MM.1S (cell line): ENCODE results near the gene ARHGAP26.

Source experiments
- DNase-seq: peaks from one replicate; pipeline ENCODE4 v3.0.0-alpha.2; 2015
- H2AFZ ChIP-seq: fragments of 300-600 bp; sonication (generic); 2 replicates; pipeline ENCODE4 v1.6.0; 2016; ENCODE audit warnings: antibody characterized with exemption, low read length
- H3F3A ChIP-seq: fragments of 300-600 bp; sonication (generic); 2 replicates; pipeline ENCODE4 v1.6.1; 2016; ENCODE audit warnings: mild to moderate bottlenecking, antibody characterized with exemption, low read length, moderate library complexity, mixed read lengths; ENCODE audit not compliant: insufficient read depth
- H3K27ac ChIP-seq: fragments of 300-600 bp; sonication (generic); 2 replicates; pipeline ENCODE4 v1.5.1; 2016; ENCODE audit warnings: mild to moderate bottlenecking, low read length
- H3K27me3 ChIP-seq: fragments of 300-600 bp; sonication (generic); replicated peaks from 2 replicates; pipeline ENCODE4 v1.6.0; 2016; ENCODE audit warnings: low read length; ENCODE audit not compliant: insufficient read depth
- H3K36me3 ChIP-seq: fragments of 300-600 bp; sonication (generic); replicated peaks from 2 replicates; pipeline ENCODE4 v1.6.1; 2016; ENCODE audit warnings: mild to moderate bottlenecking, low read length, mixed read lengths; ENCODE audit not compliant: insufficient read depth
- H3K4me1 ChIP-seq: fragments of 300-600 bp; sonication (generic); 2 replicates; pipeline ENCODE4 v1.6.1; 2016; ENCODE audit warnings: low read length, mixed read lengths
- H3K4me2 ChIP-seq: fragments of 300-600 bp; sonication (generic); 2 replicates; pipeline ENCODE4 v1.6.0; 2016; ENCODE audit warnings: low read depth, low read length
- H3K4me3 ChIP-seq: fragments of 300-600 bp; sonication (generic); 2 replicates; pipeline ENCODE4 v1.5.1; 2016; ENCODE audit warnings: low read length, mixed read lengths
- H3K79me2 ChIP-seq: fragments of 300-600 bp; sonication (generic); 2 replicates; pipeline ENCODE4 v1.6.1; 2016; ENCODE audit warnings: mixed run types, low read length, mixed read lengths
- H3K9ac ChIP-seq: fragments of 300-600 bp; sonication (generic); 2 replicates; pipeline ENCODE4 v1.6.1; 2016; ENCODE audit warnings: low read length, mixed read lengths
- H3K9me2 ChIP-seq: fragments of 300-600 bp; sonication (generic); replicated peaks from 2 replicates; pipeline ENCODE4 v1.6.1; 2016; ENCODE audit warnings: mild to moderate bottlenecking, low read length, mixed read lengths; ENCODE audit not compliant: insufficient read depth
- H3K9me3 ChIP-seq: fragments of 300-600 bp; sonication (generic); replicated peaks from 2 replicates; pipeline ENCODE4 v1.6.1; 2016; ENCODE audit warnings: mild to moderate bottlenecking, low read length, mixed read lengths; ENCODE audit not compliant: insufficient read depth
- H4K20me1 ChIP-seq: fragments of 300-600 bp; sonication (generic); 2 replicates; pipeline ENCODE4 v1.6.1; 2016; ENCODE audit warnings: mild to moderate bottlenecking, low read length, moderate library complexity, mixed read lengths; ENCODE audit not compliant: insufficient read depth
- EZH2 ChIP-seq: fragments of 300-600 bp; sonication (generic); optimal IDR thresholded peaks from 2 replicates; pipeline ENCODE3; 2017; ENCODE audit warnings: low read depth, mild to moderate bottlenecking, antibody characterized with exemption, low read length, mixed read lengths
- EZH2phosphoT487 ChIP-seq: fragments of 300-600 bp; sonication (generic); IDR thresholded peaks from 2 replicates; pipeline ENCODE4 v1.6.1; 2018; ENCODE audit warnings: antibody characterized with exemption, low read length
- TF ChIP-seq, protein P1 (sequence below): fragments of 300-600 bp; sonication (generic); IDR thresholded peaks from 2 replicates; pipeline ENCODE4 v1.5.1; 2016; ENCODE audit warnings: antibody characterized with exemption, low read length, mixed read lengths

The ARHGAP26 gene

DNA sequence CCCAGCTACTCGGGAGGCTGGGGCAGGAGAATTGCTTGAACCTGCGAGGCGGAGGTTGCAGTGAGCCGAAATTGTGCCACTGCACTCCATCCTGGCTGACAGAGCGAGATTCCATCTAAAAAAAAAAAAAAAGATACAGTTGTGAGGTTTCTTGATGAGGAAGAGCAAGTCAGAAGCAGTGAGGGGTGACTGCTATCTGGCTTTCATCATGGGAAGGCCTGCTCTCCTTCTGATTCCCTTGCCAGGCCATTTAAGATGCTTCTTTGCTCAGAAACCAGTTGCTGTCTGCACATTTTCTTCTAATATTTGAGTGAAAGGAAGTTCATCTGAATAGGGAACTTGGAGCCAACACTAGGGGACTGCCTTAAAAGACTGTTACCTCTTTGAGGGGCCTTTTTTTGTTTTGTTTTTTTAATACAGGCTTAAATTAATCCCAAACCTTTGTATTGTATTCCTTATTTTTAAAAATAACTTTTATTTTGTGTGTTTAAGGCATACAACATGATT, 201.9 kb downstream of the ARHGAP26 start:
- no peak overlapping the region for H3K9ac ChIP-seq
- H3F3A ChIP-seq, result no peaks in the 10 kb centered on the region
- no peaks in the 10 kb centered on the region for H3K79me2 ChIP-seq
- H3K9me2 ChIP-seq, result no peaks in the 10 kb centered on the region
- no peaks in the 10 kb centered on the region for H3K36me3 ChIP-seq
- H4K20me1 ChIP-seq, result no peaks in the 10 kb centered on the region
- H2AFZ ChIP-seq, result no peak overlapping the region
- TF ChIP-seq EZH2, result no peak
- no peak for TF ChIP-seq EZH2phosphoT487
- TF ChIP-seq, protein P1, sequence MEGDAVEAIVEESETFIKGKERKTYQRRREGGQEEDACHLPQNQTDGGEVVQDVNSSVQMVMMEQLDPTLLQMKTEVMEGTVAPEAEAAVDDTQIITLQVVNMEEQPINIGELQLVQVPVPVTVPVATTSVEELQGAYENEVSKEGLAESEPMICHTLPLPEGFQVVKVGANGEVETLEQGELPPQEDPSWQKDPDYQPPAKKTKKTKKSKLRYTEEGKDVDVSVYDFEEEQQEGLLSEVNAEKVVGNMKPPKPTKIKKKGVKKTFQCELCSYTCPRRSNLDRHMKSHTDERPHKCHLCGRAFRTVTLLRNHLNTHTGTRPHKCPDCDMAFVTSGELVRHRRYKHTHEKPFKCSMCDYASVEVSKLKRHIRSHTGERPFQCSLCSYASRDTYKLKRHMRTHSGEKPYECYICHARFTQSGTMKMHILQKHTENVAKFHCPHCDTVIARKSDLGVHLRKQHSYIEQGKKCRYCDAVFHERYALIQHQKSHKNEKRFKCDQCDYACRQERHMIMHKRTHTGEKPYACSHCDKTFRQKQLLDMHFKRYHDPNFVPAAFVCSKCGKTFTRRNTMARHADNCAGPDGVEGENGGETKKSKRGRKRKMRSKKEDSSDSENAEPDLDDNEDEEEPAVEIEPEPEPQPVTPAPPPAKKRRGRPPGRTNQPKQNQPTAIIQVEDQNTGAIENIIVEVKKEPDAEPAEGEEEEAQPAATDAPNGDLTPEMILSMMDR, result no peak
- H3K27ac ChIP-seq, result no peak overlapping the region
- H3K4me2 ChIP-seq, result no peak overlapping the region
- H3K4me1 ChIP-seq, result no peaks in the 10 kb centered on the region
- H3K9me3 ChIP-seq, result no peaks in the 10 kb centered on the region
- no peak overlapping the region for H3K4me3 ChIP-seq
- no peaks in the 10 kb centered on the region for H3K27me3 ChIP-seq
- no peak for DNase-seq

DNA sequence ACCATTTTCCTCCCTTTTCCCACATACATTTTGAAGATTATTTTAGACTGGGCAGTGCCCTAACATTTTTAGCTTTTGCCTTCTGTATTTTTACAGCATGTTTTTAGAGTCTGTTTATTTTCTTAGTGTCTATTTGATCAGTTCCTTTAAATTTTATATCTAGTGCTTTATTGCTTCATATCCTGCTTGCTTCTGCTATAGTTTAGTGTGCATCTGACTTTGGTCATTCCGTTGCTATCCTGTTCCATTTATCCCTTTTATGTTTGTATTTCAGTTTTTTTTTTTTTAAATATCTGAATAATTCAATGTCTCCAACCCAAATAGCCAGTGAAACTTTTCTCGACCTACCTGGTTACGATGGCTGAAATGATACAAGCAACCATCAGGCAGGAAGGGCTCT, 203.8 kb downstream of the ARHGAP26 start:
- H3K9me3 ChIP-seq, result no peaks in the 10 kb centered on the region
- TF ChIP-seq, protein P1, result no peak
- no peak for TF ChIP-seq EZH2phosphoT487
- no peak for TF ChIP-seq EZH2
- no peaks in the 10 kb centered on the region for H3F3A ChIP-seq
- no peaks in the 10 kb centered on the region for H3K79me2 ChIP-seq
- no peak overlapping the region for H3K27ac ChIP-seq
- H3K9ac ChIP-seq, result no peak overlapping the region
- H3K4me2 ChIP-seq, result no peak overlapping the region
- H3K27me3 ChIP-seq, result no peaks in the 10 kb centered on the region
- DNase-seq, result no peak
- H3K9me2 ChIP-seq, result no peaks in the 10 kb centered on the region
- no peak overlapping the region for H3K4me3 ChIP-seq
- H3K36me3 ChIP-seq, result no peaks in the 10 kb centered on the region
- no peaks in the 10 kb centered on the region for H4K20me1 ChIP-seq
- no peaks in the 10 kb centered on the region for H3K4me1 ChIP-seq
- no peak overlapping the region for H2AFZ ChIP-seq

DNA sequence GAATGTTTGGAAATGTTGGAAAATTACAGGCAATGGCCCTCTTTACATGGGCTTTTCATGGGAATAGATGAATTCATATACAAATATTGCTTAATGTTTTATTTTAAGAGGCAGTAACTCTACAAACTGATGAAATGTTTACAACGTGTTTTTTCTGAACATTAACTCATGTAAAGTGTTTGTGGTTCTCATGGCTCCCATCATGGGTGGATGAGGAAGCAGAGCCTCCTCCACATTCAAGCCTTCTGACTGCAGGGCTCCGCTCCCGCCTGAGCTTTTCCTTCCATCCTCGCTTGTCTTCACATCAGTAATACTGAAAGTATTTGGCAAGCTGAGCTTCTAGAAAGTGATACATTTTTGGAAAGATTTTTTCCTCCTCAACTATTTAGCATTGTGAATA, 204.2 kb downstream of the ARHGAP26 start:
- no peak overlapping the region for H3K9ac ChIP-seq
- H3F3A ChIP-seq, result no peaks in the 10 kb centered on the region
- H3K9me2 ChIP-seq, result no peaks in the 10 kb centered on the region
- H4K20me1 ChIP-seq, result no peaks in the 10 kb centered on the region
- no peaks in the 10 kb centered on the region for H3K36me3 ChIP-seq
- H3K4me3 ChIP-seq, result no peak overlapping the region
- no peaks in the 10 kb centered on the region for H3K4me1 ChIP-seq
- H2AFZ ChIP-seq, result no peak overlapping the region
- H3K4me2 ChIP-seq, result no peak overlapping the region
- DNase-seq, result no peak
- H3K79me2 ChIP-seq, result no peaks in the 10 kb centered on the region
- TF ChIP-seq EZH2phosphoT487, result no peak
- TF ChIP-seq, protein P1, result no peak
- no peak for TF ChIP-seq EZH2
- H3K27ac ChIP-seq, result no peak overlapping the region
- no peaks in the 10 kb centered on the region for H3K27me3 ChIP-seq
- H3K9me3 ChIP-seq, result no peaks in the 10 kb centered on the region

DNA sequence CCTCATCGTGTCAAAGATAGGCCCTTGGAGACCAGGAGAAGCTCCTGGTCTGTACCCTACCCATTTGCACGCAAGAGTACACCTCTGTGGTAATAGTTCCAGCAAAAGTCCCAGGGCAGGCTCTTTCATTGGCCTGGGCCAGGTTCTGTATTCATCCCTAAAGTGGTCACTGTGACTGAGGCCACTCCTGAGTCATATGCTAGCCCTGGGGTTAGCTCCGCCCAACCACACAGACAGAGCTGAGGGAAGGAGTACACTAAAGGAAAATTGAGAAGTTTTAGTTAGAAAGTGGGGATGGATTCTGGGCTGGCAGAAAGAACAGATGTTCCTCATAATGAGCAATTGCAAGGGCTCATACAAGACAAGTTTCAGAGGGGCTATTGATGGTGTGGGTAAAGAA, 206.7 kb downstream of the ARHGAP26 start:
- no peak overlapping the region for H3K4me3 ChIP-seq
- H3K9ac ChIP-seq, result no peak overlapping the region
- no peak overlapping the region for H3K27ac ChIP-seq
- no peaks in the 10 kb centered on the region for H3K9me2 ChIP-seq
- no peak overlapping the region for H3K4me2 ChIP-seq
- H3K4me1 ChIP-seq, result no peaks in the 10 kb centered on the region
- H3F3A ChIP-seq, result no peaks in the 10 kb centered on the region
- no peaks in the 10 kb centered on the region for H3K9me3 ChIP-seq
- H4K20me1 ChIP-seq, result no peaks in the 10 kb centered on the region
- TF ChIP-seq, protein P1, result no peak
- TF ChIP-seq EZH2phosphoT487, result no peak
- TF ChIP-seq EZH2, result no peak
- H3K27me3 ChIP-seq, result no peaks in the 10 kb centered on the region
- H2AFZ ChIP-seq, result no peak overlapping the region
- H3K79me2 ChIP-seq, result no peaks in the 10 kb centered on the region
- DNase-seq, result no peak
- H3K36me3 ChIP-seq, result no peaks in the 10 kb centered on the region
